Measurements from ENCODE around the gene CCDC82.

- TF ChIP-seq REST (IDR thresholded peaks at IDR 0.05) (no peak), RAD21 (conservative IDR thresholded peaks at IDR 0.05 in 1 of 2, IDR thresholded peaks at IDR 0.05 in 1 of 2) (no peak), CTCF (IDR thresholded peaks at IDR 0.05) (no peak)
These were observed 32.9 kb downstream of the CCDC82 start for GRCh38 chr11:96356848-96357247.

Measured in A549 (cell line).